K562 (cell line): ENCODE data around the gene ECM1. TPM values are rescaled to one million over a fixed set of nuclear protein-coding genes. Genes with fewer than 3 reads are reported as not detected.
A peak's percentile ranks its signal among the peaks of the same experiment; 100 is the strongest.

Experiments
- CBX2 ChIP-seq: fragments of 200-600 bp; sonication (generic); IDR thresholded peaks from one replicate; pipeline ENCODE4 v1.6.1; 2012; ENCODE audit warnings: mild to moderate bottlenecking, low read length, inconsistent platforms; ENCODE audit not compliant: insufficient read depth, poor library complexity, severe bottlenecking
- DACH1 ChIP-seq: fragments of 450-650 bp; IDR thresholded peaks from 2 replicates; pipeline ENCODE4 v1.6.1; 2018; ENCODE audit not compliant: partially characterized antibody
- ETS2 ChIP-seq: IDR thresholded peaks from 2 replicates; pipeline ENCODE4 v1.6.1; 2016; ENCODE audit warnings: borderline replicate concordance, missing genetic modification characterization, mild to moderate bottlenecking, moderate library complexity, missing compliant biosample characterization; ENCODE audit not compliant: poor library complexity, severe bottlenecking
- ETV5 ChIP-seq: sonication (generic); formaldehyde crosslinking; IDR thresholded peaks from 2 replicates; pipeline ENCODE4 v1.4.0; 2020; ENCODE audit warnings: low read depth, mild to moderate bottlenecking, missing genetic modification reagents
- ETV6 ChIP-seq, 3 experiments: fragments of 150-350 bp in 1 of 3; sonication (generic) in 1 of 3; formaldehyde crosslinking in 1 of 3; IDR thresholded peaks; 2 replicates each; pipeline versions ENCODE4 v1.6.1 to v1.8.0; 2014 to 2022; ENCODE audit warnings: borderline replicate concordance in 2 of 3, low read depth in 2 of 3, antibody characterized with exemption in 1 of 3, low read length in 1 of 3, mild to moderate bottlenecking in 1 of 3, missing genetic modification reagents in 1 of 3
- GTF2B ChIP-seq: IDR thresholded peaks from 2 replicates; pipeline ENCODE4 v1.6.1; 2011; ENCODE audit not compliant: insufficient read length; ENCODE audit errors: extremely low read depth
- HNRNPH1 ChIP-seq: fragments of 200-400 bp; formaldehyde crosslinking; optimal IDR thresholded peaks from 2 replicates; pipeline ENCODE3; 2017; ENCODE audit warnings: low read depth, mild to moderate bottlenecking, low read length, moderate library complexity
- MCM7 ChIP-seq, 2 experiments: fragments of 450-650 bp; IDR thresholded peaks; 2 replicates each; pipeline ENCODE4 v1.6.1; 2016 to 2018
- POU5F1 ChIP-seq: fragments of 150-350 bp; IDR thresholded peaks from 2 replicates; pipeline ENCODE4 v1.6.1; 2014; ENCODE audit warnings: borderline replicate concordance, low read length, low read depth, mild to moderate bottlenecking; ENCODE audit not compliant: partially characterized antibody
- SREBF1 ChIP-seq: fragments of 150-350 bp; IDR thresholded peaks from 2 replicates; pipeline ENCODE4 v1.6.1; 2014; ENCODE audit warnings: antibody characterized with exemption, low read depth, low read length, borderline replicate concordance
- U2AF2 ChIP-seq: fragments of 200-400 bp; formaldehyde crosslinking; optimal IDR thresholded peaks from 2 replicates; pipeline ENCODE3; 2017; ENCODE audit warnings: low read depth, mild to moderate bottlenecking, low read length
- ZBED1 ChIP-seq: IDR thresholded peaks from 2 replicates; pipeline ENCODE4 v1.6.1; 2014
- ZBTB33 ChIP-seq: sonication (generic); formaldehyde crosslinking; IDR thresholded peaks from 2 replicates; pipeline ENCODE4 v1.8.1; 2023; ENCODE audit warnings: mild to moderate bottlenecking, missing genetic modification reagents
- ZBTB9 ChIP-seq: fragments of 450-650 bp; formaldehyde crosslinking; IDR thresholded peaks from 2 replicates; pipeline ENCODE4 v1.4.0; 2020; ENCODE audit warnings: mild to moderate bottlenecking, moderate library complexity
- ZFP30 ChIP-seq: fragments of 250-450 bp; sonication (Bioruptor Pico); IDR thresholded peaks from 2 replicates; pipeline ENCODE4 v1.8.0; 2022; ENCODE audit warnings: moderate library complexity, mild to moderate bottlenecking, inconsistent platforms, borderline replicate concordance
- ZSCAN29 ChIP-seq: fragments of 450-650 bp; IDR thresholded peaks from 2 replicates; pipeline ENCODE4 v1.6.1; 2017
- polyA plus RNA-seq, 8 experiments: library from polyadenylated mRNA; depleted of rRNA in 4 of 8; stranded (reverse) in 5 of 8; unstranded in 3 of 8; fragments of >200 nt; fragmentation: Nextera tagmentation in 2 of 8; fragmentation: Illumina TruSeq in 1 of 8; extraction: Ambion mirVana in 2 of 8; extraction: Trizol in 1 of 8; gene quantifications; 2 replicates each; pipeline versions ENCODE4 v1.2.1 to v1.2.3, GENCODE V29; 2011 to 2014; ENCODE audit warnings: inconsistent platforms in 1 of 8, missing spikeins in 1 of 8
- total RNA-seq, 7 experiments: library from RNA; depleted of rRNA in 6 of 7; stranded (reverse); fragments of >200 nt in 6 of 7; fragmentation: Illumina TruSeq in 2 of 7; extraction: Trizol in 2 of 7; gene quantifications; 2 replicates each; pipeline versions ENCODE4 v1.2.1 to v1.2.3, GENCODE V29; 2011 to 2021; ENCODE audit warnings: low replicate concordance in 1 of 7
- TF ChIP-seq, protein P1 (sequence below): fragments of 250-450 bp; sonication (Bioruptor Pico); IDR thresholded peaks from 2 replicates; pipeline ENCODE4 v1.5.0; 2020; ENCODE audit warnings: mild to moderate bottlenecking

The ECM1 gene
- total and polyA plus RNA-seq, 9 of the 15 experiments (the other 6 are each of a cell fraction or from before 2014, with no cell fraction given), result 6.6 to 52.2 (median 12.8) TPM

GRCh38 chr1:150548632-150549495 is 41.0 kb downstream of the ECM1 start, which contains the start of gene ADAMTSL4 (continued):
- TF ChIP-seq ZBTB9 (peak; percentile 35; the same call in 1 of the 2 replicates), ZBED1 (no peak), HNRNPH1 (no peak), POU5F1 (no peak), CBX2 (no peak), ETV5 (CRISPR knock-in tag) (no peak), ETV6 (IDR thresholded peaks at IDR 0.05; ENCODE audit: borderline replicate concordance in 1 of 2, low read depth in 2 of 2, low read length in 1 of 2) (no peak), ETV6 (CRISPR knock-in tag; IDR thresholded peaks at IDR 0.05; ENCODE audit: borderline replicate concordance) (0 out of 2 replicates have a peak, but pooled peaks have one; percentile 70), SREBF1 (no peak), ZSCAN29 (no peak; the same call in 1 of the 2 replicates), ZFP30 (CRISPR knock-in tag) (no peak), GTF2B (no peak), MCM7 (IDR thresholded peaks at IDR 0.05) (no peak), U2AF2 (no peak), ZBTB33 (CRISPR knock-in tag) (no peak; the same call in none of the 2 replicates), DACH1 (no peak), ETS2 (no peak)
- TF ChIP-seq, protein P1, sequence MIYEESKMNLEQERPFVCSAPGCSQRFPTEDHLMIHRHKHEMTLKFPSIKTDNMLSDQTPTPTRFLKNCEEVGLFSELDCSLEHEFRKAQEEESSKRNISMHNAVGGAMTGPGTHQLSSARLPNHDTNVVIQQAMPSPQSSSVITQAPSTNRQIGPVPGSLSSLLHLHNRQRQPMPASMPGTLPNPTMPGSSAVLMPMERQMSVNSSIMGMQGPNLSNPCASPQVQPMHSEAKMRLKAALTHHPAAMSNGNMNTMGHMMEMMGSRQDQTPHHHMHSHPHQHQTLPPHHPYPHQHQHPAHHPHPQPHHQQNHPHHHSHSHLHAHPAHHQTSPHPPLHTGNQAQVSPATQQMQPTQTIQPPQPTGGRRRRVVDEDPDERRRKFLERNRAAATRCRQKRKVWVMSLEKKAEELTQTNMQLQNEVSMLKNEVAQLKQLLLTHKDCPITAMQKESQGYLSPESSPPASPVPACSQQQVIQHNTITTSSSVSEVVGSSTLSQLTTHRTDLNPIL (CRISPR knock-in tag), result no peak
